Measurements from ENCODE around the gene MCM5. TPM values are rescaled to one million over a fixed set of nuclear protein-coding genes. Genes with fewer than 3 reads are reported as not detected.
A peak's percentile ranks its signal among the peaks of the same experiment; 100 is the strongest.

The MCM5 gene
- total RNA-seq, 1 donor from 2014 or later: 12.8 TPM

DNA sequence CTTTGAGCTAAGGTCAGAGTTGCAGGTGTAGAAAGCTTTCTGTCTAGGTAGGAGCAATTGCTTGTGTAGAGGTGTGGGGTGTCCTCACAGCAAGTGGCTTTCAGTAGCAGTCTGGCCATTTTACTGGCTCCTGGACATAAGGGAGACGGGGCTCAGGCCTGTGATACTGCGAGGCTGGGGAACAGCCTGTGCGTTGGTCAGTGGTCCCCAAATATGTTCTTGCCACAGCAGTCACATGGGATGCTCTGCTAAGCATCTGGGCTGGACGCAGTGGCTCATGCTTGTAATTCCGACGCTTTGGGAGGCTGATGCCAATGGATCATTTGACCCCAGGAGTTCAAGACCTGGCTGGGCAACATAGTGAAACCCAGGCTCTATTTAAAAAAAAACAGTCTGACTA, 1.9 kb downstream of the MCM5 start:
- H3K27ac ChIP-seq (ENCODE audit: low read depth, low read length): no peak overlapping the region
- Mint-ChIP-seq H3K36me3 (ENCODE audit: low read depth, unreplicated experiment) (no peaks in the 10 kb centered on the region), H3K9me3 (ENCODE audit: unreplicated experiment) (no peaks in the 10 kb centered on the region), H3K27ac (ENCODE audit: unreplicated experiment) (no peak overlapping the region), H3K4me3 (ENCODE audit: unreplicated experiment) (no peak overlapping the region), H3K4me1 (ENCODE audit: low read depth, unreplicated experiment) (peaks cover 4% of the 10 kb centered on the region), H3K27me3 (ENCODE audit: low read depth, unreplicated experiment) (no peaks in the 10 kb centered on the region)
- H3K4me1 ChIP-seq (ENCODE audit: insufficient read depth, low read length): peaks cover 11% of the 10 kb centered on the region
- DNase-seq (ENCODE audit: low read depth) (no peak), FAIRE-seq (no peak)
- peaks cover 2% of the 10 kb centered on the region for H3K36me3 ChIP-seq (ENCODE audit: insufficient read depth, low read length)
- H3K9me3 ChIP-seq (ENCODE audit: insufficient read depth, low read depth, low read length): no peaks in the 10 kb centered on the region
- H3K79me2 ChIP-seq (ENCODE audit: insufficient read depth, low read length): peaks cover 6% of the 10 kb centered on the region
- H3K27me3 ChIP-seq (ENCODE audit: insufficient read depth, low read length): no peaks in the 10 kb centered on the region
- H3K9ac ChIP-seq (ENCODE audit: low read length): no peak overlapping the region
- H3K4me2 ChIP-seq (ENCODE audit: low read length): peak overlapping the region; percentile 98
- no peak overlapping the region for H2AFZ ChIP-seq (ENCODE audit: low read depth, low read length)
- no peaks in the 10 kb centered on the region for H4K20me1 ChIP-seq (ENCODE audit: insufficient read depth, low read length)
- H3K4me3 ChIP-seq (ENCODE audit: insufficient read depth, low read depth, low read length): no peak overlapping the region
- TF ChIP-seq EZH2 (IDR thresholded peaks at IDR 0.05; ENCODE audit: insufficient read depth, low read length) (no peak), CTCF (IDR thresholded peaks at IDR 0.05; ENCODE audit: insufficient read depth, low read depth, low read length) (no peak)

DNA sequence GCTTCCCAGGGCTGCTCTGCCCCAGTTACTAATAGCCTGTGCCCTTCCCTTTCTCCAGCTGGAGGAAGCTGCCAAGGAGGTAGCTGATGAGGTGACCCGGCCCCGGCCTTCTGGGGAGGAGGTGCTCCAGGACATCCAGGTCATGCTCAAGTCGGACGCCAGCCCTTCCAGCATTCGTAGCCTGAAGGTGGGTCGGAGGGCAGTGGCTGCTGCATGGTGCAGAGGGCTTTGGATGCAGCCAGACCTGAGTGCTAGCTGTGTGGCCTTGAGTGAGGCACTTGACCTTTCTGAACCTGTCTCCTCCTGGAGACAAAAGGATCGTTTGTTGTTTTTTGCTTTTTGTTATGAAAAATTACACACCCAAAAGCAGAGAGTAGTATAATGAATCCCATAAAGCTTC, 3.4 kb downstream of the MCM5 start:
- H2AFZ ChIP-seq (ENCODE audit: low read depth, low read length): no peak overlapping the region
- peaks cover 4% of the 10 kb centered on the region for H3K36me3 Mint-ChIP-seq (ENCODE audit: low read depth, unreplicated experiment)

More for the DNA sequence above, 3.4 kb downstream of the MCM5 start:
- Histone ChIP-seq H3K9me3 (ENCODE audit: insufficient read depth, low read depth, low read length) (no peaks in the 10 kb centered on the region), H3K27ac (ENCODE audit: low read depth, low read length) (no peak overlapping the region), H3K4me2 (ENCODE audit: low read length) (no peak overlapping the region), H3K36me3 (ENCODE audit: insufficient read depth, low read length) (peaks cover 6% of the 10 kb centered on the region), H3K27me3 (ENCODE audit: insufficient read depth, low read length) (no peaks in the 10 kb centered on the region), H3K4me3 (ENCODE audit: insufficient read depth, low read depth, low read length) (no peak overlapping the region), H3K4me1 (ENCODE audit: insufficient read depth, low read length) (peaks cover 11% of the 10 kb centered on the region), H3K9ac (ENCODE audit: low read length) (no peak overlapping the region), H3K79me2 (ENCODE audit: insufficient read depth, low read length) (peaks cover 6% of the 10 kb centered on the region), H4K20me1 (ENCODE audit: insufficient read depth, low read length) (no peaks in the 10 kb centered on the region)
- no peak overlapping the region for H3K27ac Mint-ChIP-seq (ENCODE audit: unreplicated experiment)
- peaks cover 1% of the 10 kb centered on the region for H3K27me3 Mint-ChIP-seq (ENCODE audit: low read depth, unreplicated experiment)
- peaks cover 4% of the 10 kb centered on the region for H3K4me1 Mint-ChIP-seq (ENCODE audit: low read depth, unreplicated experiment)
- peaks cover 1% of the 10 kb centered on the region for H3K9me3 Mint-ChIP-seq (ENCODE audit: unreplicated experiment)
- DNase-seq (ENCODE audit: low read depth): no peak
- no peak overlapping the region for H3K4me3 Mint-ChIP-seq (ENCODE audit: unreplicated experiment)
- FAIRE-seq: no peak
- TF ChIP-seq EZH2 (IDR thresholded peaks at IDR 0.05; ENCODE audit: insufficient read depth, low read length) (no peak), CTCF (IDR thresholded peaks at IDR 0.05; ENCODE audit: insufficient read depth, low read depth, low read length) (no peak)
